SW480 (cell line): ENCODE measurements around the gene IL34.
"Not testable (repeated sequence)": the region's sequence is repeated elsewhere in the genome, so short reads cannot be mapped to it uniquely, and the experiment has no call there.

ENCODE experiments used
- DNase-seq: peaks from one replicate; pipeline ENCODE4 v3.0.0-alpha.2; 2016; ENCODE audit warnings: low spot score

IL34 gene

DNA sequence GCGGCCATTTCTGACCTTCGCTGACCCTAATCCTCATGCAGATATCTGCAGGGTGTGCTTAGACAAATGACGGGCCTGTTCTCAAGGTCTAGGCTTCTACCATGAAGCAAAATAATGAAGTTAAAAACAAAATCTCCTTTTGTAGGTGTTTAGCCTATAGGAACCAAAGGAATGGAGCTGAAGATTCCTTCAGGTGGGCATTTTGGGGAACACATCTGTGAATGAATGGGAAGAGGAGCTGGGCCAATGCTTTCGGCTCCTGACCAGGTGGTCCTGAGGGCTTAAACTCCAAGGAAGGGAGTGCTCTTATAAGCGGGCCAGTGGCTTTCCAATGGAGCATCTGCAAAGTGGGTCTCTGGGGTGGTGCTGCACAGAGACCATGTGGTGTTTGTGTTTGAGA is 14.1 kb upstream of the IL34 start:
- DNase-seq = no peak

DNA sequence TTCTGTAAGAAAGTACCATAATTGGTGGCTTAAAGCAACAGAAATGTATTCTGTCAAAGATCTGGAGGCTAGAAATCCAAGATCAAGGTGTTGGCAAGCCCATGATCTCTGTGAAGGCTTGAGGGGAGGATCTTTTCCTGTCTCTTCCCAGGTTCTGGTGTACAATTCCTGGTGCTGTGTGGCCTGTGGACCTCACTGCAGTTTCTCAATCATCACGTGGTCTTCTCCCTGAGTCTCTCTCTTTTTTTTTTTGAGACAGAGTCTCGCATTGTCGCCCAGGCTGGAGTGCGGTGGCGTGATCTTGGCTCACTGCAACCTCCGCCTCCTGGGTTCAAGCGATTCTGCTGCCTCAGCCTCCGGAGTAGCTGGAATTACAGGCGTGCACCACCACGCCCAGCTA is 12.7 kb upstream of the IL34 start:
- DNase-seq = not testable (repeated sequence)

DNA sequence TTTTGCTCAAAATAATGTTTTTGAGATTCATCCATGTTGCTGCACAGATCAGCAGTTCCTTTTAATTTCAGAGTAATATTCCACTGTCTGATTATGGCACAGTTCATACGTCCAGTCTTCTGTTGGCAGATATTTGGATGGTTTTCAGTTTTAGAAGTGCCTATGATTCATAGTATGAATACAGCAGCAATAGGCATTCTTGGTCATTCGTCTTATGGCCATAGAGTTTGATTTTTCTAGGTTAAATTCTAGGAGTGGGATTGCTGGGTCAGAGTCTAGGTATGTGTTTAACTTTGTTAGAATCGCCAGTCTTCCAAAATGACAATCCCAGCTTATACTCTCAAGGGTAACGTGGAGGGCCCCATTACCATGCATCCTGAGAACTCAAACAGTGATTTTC is 11.5 kb upstream of the IL34 start:
- no peak for DNase-seq

DNA sequence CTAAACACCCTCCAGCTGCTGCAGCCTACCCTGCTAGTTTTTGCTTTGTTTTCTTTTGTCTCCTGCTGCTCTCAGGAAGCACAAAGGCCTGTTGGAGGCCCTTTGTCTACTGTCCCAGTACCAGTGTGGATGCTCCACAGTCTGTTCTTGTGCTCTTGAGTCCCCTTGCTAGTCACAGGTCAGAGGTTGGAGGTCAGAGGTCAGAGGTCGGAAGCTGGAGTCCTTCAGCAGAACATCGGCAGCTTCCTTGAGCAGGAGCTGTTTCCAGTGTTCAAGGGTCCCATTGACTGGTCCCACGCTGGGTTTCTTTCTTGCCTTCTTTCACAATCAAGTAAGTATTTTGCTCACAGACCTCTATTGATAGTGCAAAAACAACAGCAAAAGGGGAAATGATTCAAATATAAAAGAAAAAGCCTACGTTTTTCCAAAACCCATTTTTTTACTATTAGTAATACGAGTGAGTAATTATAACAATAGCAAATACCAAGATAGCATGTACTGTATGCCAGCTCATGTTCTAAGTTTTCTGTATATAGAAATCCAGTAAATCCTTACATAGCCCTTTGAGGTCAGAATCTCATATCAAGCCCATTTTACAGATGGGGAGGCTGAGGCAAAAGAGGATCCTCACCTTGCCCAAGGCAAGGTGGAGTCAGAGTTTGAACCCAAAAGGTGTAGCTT is 10.9 kb upstream of the IL34 start:
- no peak for DNase-seq

DNA sequence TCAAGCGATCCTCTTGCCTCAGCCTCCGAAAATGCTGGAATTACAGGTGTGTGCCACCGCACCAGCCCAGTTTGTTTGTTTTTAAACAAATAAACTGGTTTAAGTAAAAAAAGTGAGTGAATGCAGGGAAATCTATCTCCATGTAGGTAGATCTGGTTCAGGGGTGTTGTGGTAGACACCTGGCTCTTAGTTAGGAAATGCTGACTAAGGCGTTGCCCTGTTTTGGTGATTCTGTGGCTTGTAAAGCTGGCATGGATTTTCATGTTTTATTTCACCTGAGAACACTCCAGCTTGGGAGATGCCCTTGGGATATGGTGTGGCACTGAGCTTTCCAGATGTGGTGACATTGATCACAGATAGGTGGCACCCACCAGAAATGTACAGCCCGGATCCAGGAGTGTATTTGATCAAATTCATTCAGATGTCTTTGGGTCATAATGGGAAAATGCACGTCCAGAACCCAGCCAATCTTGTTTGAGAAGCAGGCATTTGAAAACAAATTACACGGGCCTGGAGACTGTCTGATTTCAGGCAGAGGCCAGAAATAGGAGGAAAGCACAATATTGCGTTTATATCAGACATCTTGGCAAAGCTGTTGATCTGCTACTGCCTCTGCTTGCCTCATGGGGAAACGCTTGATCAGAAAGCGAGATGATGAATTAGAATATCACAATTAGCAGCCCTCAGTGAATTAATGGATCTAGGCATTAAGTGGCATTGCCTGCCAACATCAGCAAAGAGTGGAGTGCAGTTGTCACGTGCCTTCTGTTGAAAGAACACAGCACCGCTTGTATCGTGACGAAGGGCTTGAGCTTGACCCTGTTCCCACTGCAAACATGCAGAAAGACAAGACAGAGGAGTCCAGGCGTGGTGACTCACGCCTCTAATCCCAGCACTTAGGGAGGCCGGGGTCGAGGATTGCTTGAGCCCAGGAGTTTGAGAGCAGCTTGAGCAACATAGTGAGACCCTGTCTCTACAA is 7.3 kb upstream of the IL34 start:
- no peak for DNase-seq

DNA sequence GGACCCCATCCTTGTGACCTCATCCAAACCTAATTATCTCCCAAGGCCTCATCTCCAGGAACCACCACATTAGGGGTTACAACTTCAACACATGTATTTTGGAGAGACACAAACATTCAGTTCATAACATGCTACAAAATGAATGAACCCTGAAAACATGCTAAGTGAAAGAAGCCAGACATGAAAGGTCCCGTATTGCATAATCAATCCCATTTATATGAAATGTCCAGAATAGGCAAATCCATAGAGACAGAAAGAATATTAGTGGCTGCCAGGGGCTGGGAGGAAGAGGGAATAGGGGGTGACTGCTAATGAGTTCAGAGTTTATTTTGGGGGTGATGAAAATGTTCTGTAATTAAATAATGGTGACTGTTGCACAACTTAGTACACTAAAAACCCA is 3.7 kb upstream of the IL34 start:
- no peak for DNase-seq

DNA sequence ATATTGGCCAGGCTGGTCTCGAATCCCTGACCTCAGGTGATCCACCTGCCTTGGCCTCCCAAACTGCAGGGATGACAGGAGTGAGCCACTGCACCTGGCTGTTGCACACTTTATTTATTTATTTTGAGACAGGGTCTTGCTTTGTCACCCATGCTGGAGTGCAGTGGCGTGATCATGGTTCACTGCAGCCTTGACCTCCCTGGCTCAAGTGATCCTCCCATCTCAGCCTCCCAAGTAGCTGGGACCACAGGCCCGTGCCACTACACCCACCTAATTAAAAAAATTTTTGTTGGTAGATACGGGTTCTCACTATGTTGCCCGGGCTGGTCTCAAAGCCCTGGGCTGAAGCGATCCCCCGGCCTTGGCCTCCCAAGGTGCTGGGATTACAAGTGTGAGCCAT is 3.1 kb upstream of the IL34 start:
- DNase-seq = not testable (repeated sequence)

DNA sequence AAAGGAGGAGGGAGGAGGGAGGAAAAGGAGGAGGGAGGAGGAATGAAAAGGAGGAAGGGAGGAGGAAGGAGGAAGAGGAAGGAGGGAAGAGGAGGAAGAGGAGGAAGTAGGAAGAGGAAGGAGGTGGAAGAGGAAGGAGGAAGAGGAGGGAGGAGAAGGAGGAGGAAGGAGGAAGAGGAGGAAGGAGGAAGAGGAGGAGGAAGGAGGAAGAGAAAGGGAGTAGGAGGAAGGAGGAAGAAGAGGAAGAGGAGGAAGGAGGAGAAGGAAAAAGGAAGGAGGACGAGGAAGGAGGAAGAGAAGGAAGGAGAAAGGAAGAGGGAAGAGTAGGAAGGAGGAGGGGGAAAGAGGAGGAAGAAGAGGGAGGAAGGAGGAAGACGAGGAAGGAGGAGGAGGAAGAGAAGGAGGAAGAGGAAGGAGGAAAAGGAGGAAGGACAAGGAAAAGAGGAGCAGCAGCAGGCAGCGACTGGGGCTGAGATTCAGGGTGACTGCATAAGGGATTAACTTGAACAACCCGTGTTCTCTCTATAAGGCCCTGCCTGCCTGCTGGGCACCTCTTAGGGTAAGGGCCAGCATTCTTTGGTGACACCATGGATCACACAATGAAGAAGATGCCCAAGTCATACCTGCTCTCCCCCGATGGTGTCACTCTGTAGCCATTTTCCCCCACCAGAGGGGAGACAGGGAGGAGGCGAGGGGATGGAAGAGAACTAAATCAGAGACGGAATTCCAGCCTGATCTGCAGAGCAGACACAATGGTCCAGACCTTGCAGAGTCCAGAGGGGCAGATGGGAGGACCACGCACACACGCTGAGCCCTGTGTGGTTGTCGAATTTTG is 1.4 kb upstream of the IL34 start:
- peak; percentile 47 for DNase-seq

DNA sequence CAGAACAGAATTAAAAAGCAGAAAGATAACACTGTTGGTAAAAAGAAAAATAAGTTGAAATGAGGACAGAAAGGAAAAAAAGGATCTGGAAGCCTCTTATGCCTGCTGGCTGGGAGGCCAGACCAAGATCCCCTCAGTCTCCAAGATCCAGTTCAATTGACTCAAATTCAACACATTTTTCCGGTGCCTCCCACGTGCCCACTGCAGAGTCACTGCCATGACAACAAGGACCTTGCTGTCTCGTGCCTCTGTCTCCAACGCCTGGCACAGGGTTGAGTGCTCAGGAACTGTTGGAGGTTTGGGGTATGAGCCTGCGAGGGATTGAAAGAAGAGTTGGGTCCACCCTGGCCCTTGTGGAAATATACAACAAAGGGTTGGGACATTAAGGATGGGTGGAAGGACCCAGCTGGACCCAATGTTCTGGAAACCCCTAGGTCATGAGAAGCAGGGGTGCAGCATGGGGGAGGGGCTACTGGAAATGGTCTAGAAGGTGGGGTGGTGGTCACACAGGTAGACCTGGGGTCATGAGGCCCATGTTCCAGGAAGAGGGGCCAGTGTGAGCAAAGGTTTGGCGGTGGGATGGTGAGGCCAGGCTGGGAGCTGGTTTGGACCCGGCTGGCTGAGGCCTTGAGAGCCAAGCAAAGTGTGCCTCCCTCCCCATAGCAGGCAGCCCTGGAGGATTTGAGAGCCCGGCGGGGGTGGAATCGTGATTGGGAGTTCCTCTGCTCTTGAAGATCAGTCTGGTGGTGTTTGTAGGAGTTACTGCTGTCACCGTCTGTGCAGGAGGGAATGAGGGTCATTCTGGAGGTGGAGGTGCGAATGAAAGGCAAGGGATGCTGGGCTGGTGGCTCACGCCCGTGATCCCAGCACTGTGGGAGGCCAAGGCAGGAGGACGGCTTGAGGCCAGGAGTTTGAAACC is 1.3 kb downstream of the IL34 start:
- no peak for DNase-seq

DNA sequence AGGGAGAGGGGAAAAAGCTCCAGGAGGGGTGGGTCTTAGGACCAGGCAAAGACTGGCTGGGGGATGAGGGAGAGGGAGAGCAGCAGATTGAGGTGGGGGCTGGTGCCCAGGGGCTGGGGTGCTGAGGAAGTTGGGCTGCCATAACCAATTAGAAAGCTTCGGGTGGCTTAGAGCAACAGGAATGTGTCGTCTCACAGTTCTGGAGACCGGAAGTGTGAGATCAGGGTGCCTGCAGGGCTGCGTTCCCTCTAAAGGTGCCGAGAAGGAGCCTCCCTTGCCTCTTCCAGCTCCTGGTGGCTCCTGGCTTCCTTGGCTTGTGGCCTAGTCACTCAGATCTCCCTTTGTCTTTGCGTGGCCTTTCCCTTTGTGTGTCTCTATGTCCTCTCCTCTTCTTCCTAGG is 2.2 kb downstream of the IL34 start:
- no peak for DNase-seq

DNA sequence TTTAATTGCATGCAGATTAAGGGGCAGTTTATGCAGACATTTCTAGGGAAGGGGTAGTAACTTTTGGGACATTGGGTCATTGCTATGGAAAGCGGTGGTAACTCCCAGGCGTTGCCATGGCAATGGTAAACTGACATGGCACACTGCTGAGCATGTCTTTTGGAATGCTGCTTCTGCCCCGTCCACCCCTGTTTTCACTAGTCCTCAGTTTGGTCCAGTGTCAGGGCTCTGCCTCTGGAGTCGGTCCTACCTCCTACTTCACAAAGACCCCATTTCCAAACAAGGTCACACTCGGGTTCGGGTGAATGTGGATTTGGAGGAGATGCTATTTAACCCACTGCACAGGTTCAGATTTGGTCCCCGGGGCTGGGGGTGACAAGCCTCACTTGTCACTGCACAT is 2.9 kb downstream of the IL34 start:
- DNase-seq = no peak

DNA sequence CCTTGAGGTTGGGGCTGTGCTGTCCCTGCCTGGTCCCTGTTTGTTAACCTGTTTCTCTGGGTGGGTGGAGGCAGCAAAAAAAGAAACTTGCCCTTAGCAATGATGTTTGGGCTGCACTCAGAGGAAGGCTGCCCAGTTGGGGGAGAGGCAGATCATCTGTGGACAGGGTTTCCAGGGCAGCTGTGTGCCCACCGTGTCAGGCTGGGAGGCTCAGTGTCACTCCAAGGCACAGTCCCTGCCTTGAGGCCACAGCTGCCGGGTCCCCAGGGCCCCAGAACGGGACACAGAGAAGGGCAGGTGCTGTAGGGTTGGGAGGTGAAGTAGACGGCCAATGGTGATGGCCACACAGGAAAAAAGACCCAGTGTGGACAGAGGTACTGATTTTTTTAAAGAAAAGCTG is 3.9 kb downstream of the IL34 start:
- no peak for DNase-seq

DNA sequence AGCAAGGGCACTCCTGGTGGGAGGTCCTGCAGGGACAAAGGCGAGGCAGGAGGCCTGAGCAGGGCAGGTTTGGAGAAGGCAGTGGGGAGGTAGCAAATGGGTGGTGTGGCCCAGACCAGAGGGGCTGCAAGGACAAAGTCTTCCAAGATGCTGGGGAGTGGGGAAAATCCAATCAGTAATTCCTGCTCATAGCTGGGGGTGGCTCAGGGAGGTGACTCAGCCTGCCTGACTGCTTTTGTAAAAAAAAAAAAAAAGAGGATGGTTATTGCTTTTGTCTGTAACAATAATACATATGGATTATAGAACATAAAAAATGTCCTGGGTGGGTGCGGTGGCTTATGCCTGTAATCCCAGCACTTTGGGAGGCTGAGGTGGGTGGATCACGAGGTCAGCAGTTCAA is 5.2 kb downstream of the IL34 start:
- DNase-seq = no peak

DNA sequence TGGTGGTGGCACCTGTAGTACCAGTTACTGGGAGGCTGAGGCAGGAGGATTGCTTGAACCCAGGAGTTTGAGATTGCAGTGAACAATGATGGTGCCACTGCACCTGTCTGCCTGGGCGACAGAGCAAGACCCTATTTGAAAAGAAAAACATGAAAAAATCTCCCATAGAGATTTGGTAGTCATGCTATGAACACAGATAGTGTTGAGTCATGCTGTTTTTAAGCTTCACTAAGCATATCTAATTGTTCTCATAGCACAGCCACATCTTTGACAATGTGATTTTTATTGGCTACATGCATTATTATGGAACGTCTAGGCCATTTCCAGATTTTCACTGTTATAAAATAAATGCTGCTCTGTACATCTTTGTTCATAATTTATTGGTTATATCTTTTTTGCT is 6.0 kb downstream of the IL34 start:
- no peak for DNase-seq

DNA sequence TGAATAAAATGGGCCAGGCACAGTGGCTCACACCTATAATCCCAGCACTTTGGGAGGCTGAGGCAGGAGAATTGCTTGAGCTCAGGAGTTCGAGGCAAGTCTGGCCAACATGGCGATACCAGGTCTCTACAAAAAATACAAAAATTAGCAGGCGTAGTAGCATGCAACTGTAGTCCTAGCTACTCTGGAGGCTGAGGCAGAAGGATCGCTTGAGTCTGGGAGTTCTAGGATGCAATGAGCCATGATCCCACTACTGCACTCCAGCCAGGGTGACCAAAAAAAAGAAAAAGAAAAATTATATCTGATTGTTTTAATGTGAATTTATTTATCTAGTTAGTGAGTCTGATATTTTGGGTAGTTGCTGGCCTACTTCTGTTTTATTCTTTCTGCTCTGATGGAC is 7.0 kb downstream of the IL34 start:
- no peak for DNase-seq

DNA sequence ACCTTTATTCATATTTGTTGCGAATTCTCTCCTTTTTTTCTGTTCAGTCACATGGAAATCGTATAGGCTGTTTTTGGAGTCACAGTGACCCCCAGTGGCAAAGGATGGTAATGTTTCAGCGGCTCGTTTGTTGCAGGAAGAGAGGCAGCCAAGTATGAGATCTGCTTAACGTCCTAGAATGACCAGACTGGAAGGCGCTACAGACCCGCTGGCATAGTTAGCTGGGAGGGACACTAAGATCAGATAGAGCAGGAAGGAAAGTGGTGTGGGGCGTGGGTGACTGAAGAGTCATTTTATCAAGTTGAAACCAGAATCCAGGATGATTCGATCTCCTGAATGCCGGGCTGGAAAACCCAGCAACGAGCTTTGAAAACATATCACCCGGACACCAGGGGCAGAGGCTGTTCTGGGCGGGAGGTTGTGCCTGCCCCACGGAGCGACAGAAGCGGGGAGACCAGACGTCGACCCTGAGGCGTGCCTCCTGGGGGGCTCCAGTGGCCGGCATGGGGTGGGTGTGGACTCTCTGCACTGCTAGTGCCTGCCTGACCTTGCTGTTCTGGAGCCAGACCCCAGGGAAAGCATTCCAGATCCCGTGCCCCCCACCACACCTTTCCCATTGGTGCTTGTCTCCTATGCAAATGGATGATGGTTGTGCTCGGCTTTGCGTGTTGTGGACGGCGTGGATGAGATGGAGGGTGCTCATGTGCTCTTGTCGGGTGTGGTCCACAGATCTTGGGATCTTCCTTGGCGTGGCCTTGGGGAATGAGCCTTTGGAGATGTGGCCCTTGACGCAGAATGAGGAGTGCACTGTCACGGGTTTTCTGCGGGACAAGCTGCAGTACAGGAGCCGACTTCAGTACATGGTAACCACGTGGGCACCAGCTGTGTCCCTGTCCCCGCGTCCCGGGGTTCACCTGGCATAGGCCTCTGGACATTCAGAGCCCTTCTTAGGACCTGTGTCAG is 7.7 kb downstream of the IL34 start:
- DNase-seq = peak; percentile 61

DNA sequence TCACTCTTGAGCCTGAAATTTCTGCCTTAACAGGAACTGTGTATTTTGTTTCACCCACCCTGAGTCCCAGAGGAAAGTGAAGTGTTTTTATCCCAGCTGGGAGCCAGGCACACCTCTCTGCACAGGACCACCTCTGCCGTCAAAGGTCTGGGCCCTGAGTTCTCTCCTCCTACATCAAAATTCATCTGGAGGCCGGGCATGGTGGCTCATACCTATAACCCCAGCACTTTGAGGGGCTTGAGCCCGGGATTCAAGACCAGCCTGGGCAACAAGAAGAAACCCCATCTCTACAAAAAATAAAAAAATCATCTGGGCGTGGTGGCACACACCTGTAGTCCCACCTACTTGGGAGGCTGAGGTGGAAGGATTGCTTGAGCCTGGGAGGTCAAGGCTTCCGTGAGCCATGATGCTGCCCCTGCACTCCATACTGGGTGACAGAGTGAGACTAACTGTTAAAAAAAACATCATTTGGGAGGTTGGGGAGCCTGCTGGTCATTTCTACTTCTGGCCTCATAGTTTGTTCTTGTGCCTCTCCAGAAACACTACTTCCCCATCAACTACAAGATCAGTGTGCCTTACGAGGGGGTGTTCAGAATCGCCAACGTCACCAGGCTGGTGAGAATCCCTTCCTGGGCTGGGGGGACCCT is 9.8 kb downstream of the IL34 start:
- no peak for DNase-seq

DNA sequence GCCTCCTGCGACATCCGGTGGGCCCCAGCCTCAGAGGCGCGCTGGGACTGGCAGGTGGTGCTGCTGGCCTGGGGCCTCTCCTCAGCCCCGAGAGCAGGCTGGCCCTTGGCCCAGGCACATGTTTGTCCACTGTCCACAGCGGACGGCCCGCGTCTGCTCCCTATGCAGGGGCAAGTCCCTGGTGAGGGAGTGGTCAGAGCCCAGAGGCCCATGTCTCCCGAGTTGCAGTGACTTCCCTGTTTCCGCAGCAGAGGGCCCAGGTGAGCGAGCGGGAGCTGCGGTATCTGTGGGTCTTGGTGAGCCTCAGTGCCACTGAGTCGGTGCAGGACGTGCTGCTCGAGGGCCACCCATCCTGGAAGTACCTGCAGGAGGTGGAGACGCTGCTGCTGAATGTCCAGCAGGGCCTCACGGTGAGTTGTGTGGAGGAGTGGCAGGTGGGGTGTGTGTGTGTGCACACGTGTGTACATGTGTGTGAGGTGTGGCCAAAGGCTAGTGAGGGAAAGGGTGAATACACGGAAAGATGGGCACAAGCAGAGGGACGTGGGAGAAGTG is 10.4 kb downstream of the IL34 start:
- DNase-seq = no peak

DNA sequence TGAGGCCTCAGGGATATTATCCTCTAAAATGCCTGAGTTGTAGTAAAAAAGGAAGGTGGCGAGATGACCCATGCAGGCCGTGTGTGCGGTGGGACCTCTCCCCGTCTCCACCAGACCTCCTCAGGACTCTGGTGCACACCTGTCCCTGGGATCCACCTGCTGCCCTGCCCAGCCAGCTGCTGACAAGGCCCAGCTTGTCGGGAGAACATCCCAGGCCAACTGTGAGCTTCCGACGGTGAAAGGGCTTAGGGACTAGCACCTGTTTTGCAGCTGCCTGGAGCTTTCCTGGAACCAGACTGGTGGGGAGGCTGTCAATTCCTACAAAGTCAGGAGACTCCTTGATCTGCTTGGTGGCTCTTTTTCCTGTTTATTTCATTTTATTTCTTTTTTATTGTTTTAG is 11.6 kb downstream of the IL34 start:
- no peak for DNase-seq

DNA sequence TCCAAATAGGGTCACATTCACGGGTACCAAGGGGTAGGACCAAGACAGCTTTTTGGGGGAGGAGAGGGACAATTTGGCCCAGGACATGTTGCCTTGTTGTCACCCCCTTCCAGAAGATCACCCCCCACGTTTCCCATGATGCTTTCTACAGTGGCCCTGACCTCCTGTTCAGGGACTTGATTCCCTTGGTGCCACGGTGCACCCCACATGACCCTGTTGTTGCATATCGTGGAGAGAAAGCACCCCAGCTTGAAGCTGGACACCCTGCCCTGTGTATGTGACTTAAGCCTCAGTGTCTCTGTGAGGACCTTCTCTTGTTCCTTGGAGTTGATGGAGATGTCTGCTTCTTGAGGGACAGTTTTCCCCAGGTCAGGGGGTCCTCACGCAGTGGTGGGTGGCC is 12.6 kb downstream of the IL34 start:
- no peak for DNase-seq
